Gastrocnemius medialis (tissue), 4 donors: Measurements from ENCODE around the gene PWP2.

ENCODE experiments used
- CTCF ChIP-seq, 5 experiments: fragments of 450-650 bp in 3 of 5; fragments of 200-600 bp in 2 of 5; sonication (generic) in 2 of 5; IDR thresholded peaks in 4 of 5; conservative IDR thresholded peaks in 1 of 5; 1 replicate in 4 of 5; 2 replicates in 1 of 5; pipeline ENCODE4 v1.5.1; 2016 to 2019; ENCODE audit warnings: antibody characterized with exemption in 5 of 5, mild to moderate bottlenecking in 3 of 5, moderate library complexity in 3 of 5
- POLR2A ChIP-seq, 2 donors: fragments of 450-650 bp; IDR thresholded peaks; one replicate each; pipeline ENCODE4 v1.6.1; 2017; ENCODE audit warnings: antibody characterized with exemption in 2 of 2, mild to moderate bottlenecking in 2 of 2, moderate library complexity in 2 of 2

- TF ChIP-seq CTCF (IDR thresholded peaks at IDR 0.05 in 4 of 5, conservative IDR thresholded peaks at IDR 0.05 in 1 of 5) = no peak
- TF ChIP-seq POLR2A (IDR thresholded peaks at IDR 0.05) = no peak
Observed at GRCh38 chr21:44062380-44062779, 44.8 kb upstream of the PWP2 start.
